ENCODE data around the gene ZNF485.
"Not testable (repeated sequence)": the region's sequence is repeated elsewhere in the genome, so short reads cannot be mapped to it uniquely, and the experiment has no call there.

ZNF485 gene

DNA sequence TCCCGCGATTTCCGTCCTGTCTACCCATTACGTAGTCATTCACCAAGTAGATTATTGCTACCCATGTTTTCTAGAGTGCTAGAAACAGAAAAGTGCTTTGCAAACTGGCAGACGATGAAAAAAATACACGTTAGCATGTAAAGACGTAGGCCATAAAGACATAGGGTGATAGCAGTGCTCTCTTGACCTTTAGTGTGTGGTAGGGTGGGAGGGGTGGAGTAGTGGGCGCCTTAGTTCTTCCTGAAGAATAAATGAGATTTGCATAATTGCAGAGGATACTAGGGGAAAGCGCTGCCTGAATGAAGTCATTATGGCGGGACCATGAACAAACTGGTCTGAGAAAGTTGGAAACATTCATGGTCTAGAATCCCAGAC, 948 bp downstream of the ZNF485 start:
- no peak for DNase-seq

GRCh38 chr10:43610636-43611035, 4.4 kb downstream of the ZNF485 start:
- DNase-seq: no peak

DNA sequence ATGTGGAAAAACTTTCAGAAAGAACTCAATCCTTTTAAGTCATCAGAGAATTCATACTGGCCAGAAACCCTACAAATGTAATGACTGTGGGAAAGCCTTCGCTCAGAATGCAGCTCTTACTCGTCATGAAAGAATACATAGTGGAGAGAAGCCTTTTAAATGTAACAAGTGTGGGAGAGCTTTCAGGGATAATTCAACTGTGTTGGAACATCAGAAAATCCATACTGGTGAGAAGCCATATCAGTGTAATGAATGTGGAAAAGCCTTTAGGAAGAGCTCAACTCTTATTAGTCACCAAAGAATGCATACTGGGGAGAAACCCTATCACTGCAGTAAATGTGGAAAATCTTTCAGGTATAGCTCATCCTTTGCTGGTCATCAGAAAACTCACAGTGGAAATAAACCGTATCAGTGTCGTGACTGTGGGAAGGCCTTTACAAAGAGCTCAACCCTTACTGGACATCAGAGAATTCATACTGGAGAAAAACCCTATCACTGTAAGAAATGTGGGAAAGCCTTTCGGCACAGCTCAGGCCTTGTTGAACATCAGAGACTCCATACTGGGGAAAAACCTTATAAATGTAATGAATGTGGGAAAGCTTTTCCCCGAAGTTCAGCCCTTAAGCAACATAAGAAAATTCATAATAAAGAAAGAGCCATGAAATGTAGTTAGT, 10.6 kb downstream of the ZNF485 start:
- no peak for DNase-seq

GRCh38 chr10:43619368-43619767, 13.1 kb downstream of the ZNF485 start:
- DNase-seq: no peak

- DNase-seq: no peak
Measured at GRCh38 chr10:43622038-43622437, 15.8 kb downstream of the ZNF485 start.

DNA sequence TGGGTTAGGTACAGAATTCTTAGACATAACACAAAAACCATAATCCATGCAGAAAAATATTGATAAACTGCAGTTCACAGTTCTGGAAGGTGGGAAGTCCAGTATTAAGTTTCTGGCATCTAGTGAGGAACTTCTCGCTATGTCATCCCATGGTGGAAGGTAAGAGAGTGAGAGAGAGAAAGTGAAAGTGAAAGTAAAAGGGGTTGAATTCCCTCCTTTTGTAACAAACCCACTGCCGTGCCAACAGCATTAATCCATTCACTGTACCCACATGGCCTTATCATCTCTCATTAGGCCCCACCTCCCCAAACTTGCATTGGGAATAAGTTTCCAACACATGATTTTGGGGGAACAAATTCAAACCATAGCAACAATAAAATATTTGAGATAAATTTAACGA, 17.1 kb downstream of the ZNF485 start:
- no peak for DNase-seq

GRCh38 chr10:43627942-43628341, 21.7 kb downstream of the ZNF485 start:
- DNase-seq: no peak

DNA sequence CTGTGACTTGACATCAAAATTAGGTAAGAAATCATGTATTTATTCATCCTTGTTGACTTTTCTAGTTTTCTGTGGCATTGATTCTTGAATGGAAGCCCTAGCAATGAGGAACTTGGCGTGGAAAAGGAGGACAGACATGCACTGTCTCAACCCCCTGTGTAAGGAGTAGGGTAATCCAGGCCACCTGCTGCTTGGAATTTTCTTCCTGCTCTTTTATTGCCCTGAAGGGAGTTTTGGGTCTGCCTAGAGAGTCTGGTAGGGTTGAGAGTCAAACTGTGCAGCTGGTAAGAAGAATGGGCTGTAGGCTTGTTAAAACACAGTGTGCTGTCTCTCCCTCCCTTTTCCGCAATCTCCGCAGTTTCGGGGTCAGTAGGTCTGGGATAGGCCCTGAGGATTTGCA, 22.7 kb downstream of the ZNF485 start:
- DNase-seq: no peak

DNA sequence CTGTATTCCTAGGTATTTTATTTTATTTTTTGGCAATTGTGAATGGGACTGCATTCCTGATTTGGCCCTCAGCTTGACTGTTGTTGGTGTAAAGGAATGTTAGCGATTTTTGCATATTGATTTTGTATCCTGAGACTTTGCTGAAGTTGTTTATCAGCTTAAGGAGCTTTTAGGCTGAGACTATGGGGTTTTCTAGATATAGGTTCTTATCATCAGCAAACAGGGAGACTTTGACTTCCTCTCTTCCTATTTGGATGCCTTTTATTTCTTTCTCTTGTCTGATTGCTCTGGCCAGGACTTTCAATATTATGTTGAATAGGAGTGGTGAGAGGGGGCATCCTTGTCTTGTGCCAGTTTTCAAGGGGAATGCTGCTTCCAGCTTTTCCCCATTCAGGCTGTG, 29.6 kb downstream of the ZNF485 start:
- DNase-seq: not testable (repeated sequence)

- DNase-seq: no peak
Measured at GRCh38 chr10:43640603-43641002, 34.4 kb downstream of the ZNF485 start.

DNA sequence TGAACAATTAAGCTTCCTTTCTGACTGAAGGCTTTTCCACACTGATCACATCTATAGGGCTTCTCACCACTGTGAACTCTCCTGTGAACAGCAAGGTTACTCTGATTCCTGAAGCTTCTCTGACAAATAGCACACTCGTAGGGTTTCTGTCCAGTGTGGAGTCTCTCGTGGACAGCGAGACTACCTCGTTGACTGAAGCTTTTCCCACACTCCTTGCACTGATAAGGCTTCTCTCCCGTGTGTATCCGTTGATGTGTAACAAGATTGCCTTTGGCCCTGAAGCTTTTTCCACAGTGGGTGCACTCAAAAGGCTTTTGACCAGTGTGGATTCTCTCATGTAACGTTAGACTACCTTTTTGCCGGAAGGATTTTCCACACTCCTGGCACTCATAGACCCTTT, 38.0 kb downstream of the ZNF485 start:
- no peak for DNase-seq

GRCh38 chr10:43645866-43646265, 39.6 kb downstream of the ZNF485 start:
- no peak for DNase-seq

DNA sequence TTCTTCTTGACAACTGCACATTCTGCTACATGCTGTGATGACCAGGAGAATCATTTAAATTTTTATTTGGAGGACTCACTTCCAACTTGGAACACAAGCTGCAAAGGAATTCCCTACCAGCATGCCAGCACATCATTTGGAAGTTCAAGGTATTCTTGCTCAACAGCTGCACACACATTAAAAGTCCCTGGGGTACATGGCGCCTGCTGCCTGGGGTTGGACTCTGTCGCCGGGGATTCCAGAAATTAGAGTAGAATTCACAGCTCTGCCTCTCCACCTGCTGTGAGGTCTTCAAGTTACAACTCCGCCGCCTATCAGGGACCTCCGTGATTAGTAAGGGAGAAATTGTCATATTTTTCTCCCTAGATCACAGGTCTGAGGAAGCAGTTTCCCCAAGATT, 41.3 kb downstream of the ZNF485 start:
- DNase-seq: no peak

DNA sequence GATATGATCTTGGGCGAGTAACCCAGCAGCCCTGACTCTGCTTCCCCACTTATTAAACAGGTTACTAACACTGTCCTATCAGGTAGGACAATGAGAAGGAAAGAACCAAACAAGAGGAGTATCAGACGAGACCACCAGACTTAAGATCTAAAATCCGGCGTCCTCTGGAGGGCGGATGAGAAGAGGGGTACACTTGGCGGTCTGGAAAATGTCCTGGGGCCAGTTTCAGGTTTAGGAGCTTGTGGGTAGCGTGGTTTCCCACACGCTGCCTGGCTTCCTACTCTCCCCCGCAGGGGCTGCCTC, 41.8 kb downstream of the ZNF485 start:
- DNase-seq: no peak

GRCh38 chr10:43648398-43649184, 42.4 kb downstream of the ZNF485 start, which contains the start of gene ZNF32:
Gene ZNF32, minus strand, starts transcription at chr10:43648881. Its CDS starts 2,748 bp downstream, at chr10:43646133.
- peak; percentile 11 to 82 for DNase-seq

DNA sequence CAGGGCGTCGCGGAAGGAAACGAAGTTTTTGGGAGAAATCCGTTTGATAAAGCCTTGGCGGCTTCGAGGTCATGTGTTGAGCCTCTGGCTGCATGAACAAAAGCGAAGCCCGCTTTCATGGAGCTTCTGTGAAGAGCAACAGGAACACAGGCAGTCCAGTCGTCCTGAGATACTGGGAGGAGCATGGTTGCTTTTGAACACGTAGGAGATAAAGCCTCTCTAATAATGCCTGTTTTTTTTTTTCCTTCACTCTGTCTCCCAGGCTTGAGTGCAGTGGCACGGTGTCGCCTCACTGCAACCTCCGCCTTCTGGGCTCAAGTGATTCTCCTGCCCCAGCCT, 42.9 kb downstream of the ZNF485 start:
- DNase-seq: no peak

GRCh38 chr10:43653746-43654145, 47.5 kb downstream of the ZNF485 start:
- DNase-seq: no peak

- no peak for DNase-seq
Measured at GRCh38 chr10:43655311-43655710, 49.1 kb downstream of the ZNF485 start.

DNA sequence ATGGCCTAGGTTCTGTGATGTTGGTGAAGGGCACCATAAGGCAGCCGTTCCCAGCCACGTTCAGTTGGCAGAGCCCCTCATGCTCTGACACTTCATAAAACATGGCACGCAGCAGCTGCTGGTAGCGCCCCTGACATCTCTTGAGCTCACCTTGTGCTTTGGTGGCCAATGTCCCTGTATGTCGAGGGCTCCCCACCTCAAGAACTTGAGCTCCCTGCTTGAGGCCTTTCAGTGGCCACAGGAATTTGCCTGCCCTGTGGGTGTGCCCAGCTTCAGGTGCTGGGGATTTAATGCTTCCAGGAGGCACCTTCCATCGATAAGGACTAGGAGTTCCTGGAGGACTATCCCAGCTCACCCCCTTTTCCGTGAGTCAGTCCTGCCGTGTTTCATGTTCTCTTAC, 52.0 kb downstream of the ZNF485 start:
- DNase-seq: no peak

DNA sequence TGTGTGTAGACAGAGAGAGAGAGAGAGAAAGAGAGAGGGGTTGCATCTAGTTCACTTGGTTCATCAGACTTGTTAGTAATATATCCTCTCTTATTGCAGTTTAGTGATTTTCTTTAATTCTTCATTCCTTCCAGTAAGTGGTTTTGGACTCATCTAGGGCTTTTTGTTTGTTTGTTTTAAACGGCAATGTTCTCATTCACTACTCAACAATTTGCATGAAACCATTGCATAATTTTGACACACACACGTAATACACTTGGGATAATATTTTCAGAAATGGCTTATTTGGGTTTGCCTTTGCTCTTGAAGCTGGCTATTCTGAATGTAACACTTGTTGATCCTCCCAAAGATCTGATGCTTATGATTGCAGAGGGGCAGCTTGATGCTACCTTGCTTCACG, 58.8 kb downstream of the ZNF485 start:
- DNase-seq: no peak

GRCh38 chr10:43666552-43666951, 60.3 kb downstream of the ZNF485 start:
- no peak for DNase-seq

- no peak for DNase-seq
Measured at GRCh38 chr10:43667317-43667731, 61.1 kb downstream of the ZNF485 start.
